Measurements from ENCODE around the gene PHLDB3. TPM values are rescaled to one million over a fixed set of nuclear protein-coding genes. Genes with fewer than 3 reads are reported as not detected.

Gene PHLDB3
- total RNA-seq, 1 experiment from 2014 or later = 8.5 TPM

DNA sequence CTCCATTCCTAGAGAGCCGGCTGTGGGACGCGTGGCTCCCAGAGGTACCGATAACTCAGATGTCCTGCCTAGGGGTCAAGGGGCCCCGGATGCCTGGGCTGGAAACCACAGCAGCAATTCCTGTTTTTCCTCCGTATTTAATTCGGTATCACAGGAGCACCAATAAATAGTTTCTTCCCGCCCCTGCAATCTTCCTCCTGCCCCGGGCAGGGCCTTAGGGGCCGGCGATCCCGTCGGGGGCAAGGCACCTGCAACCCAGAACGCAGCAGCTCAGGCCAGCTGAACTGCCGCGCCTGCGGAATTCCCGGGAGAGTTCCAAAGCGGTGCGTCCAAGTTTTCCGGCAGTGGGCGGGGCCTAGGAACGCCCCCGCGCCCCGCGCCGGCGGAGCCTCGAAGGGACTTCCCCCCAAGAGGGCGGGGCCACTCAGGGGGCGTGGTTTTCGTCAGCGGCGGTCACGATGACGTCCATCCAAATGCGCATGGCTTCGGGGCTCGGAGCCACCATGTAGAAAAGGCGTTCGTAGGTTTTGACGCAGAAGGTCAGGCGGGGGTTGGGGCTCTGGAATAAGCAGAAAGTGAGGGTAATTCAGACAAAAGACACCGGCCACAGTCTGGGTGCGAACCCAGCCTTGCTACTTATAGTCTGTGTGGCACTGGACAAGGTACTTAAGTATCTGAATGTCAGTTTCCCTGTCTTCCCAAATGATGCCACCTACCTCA is 29.4 kb downstream of the PHLDB3 start:
- WGBS (ENCODE audit: extremely low coverage, insufficient read length, low lambda C conversion rate) = no CpG with 5 or more reads among the region's 46 CpGs
- Mint-ChIP-seq H3K4me1 (peaks cover 5% of the 10 kb centered on the region in 2 experiments), H3K27ac (peak overlapping the region in 2 of 3 experiments; percentile 33 to 93; a peak in 3 of 7 replicates), H3K4me3 (peak overlapping the region; percentile 62 to 78), H3K36me3 (ENCODE audit: insufficient read depth in 1 of 3, low read depth in 3 of 3) (peaks cover 3 to 7% (median 3%) of the 10 kb centered on the region in 3 experiments; a peak in 2 of 7 replicates), H3K9me3 (no peaks in the 10 kb centered on the region; a peak in 1 of 5 replicates), H3K27me3 (ENCODE audit: low read depth) (peaks cover 27% of the 10 kb centered on the region)
- no peaks in the 10 kb centered on the region for H3K79me1 ChIP-seq (ENCODE audit: insufficient read depth, low read depth, low read length, poor library complexity, severe bottlenecking)
- H3K9me3 ChIP-seq (ENCODE audit: control insufficient read depth, low read depth, low read length) = no peaks in the 10 kb centered on the region
- H3K4me2 ChIP-seq (ENCODE audit: insufficient read depth, insufficient read length, low read length) = peak overlapping the region; percentile 44
- H3K14ac ChIP-seq (ENCODE audit: insufficient read depth, low read length) = peak overlapping the region; percentile 26; the same call in 1 of the 2 replicates
- H3K4ac ChIP-seq (ENCODE audit: low read depth, low read length) = no peak overlapping the region
- H2BK15ac ChIP-seq (ENCODE audit: low read depth, low read length) = no peak overlapping the region
- H3K27me3 ChIP-seq (ENCODE audit: insufficient read depth, low read length) = no peaks in the 10 kb centered on the region
- no peaks in the 10 kb centered on the region for H3K79me2 ChIP-seq (ENCODE audit: insufficient read depth, low read length)
- no peak overlapping the region for H2BK20ac ChIP-seq (ENCODE audit: low read depth, low read length, poor library complexity, severe bottlenecking)
- no peak overlapping the region for H3T11ph ChIP-seq (ENCODE audit: low read length)
- H3K27ac ChIP-seq (ENCODE audit: insufficient read length, low read depth, low read length) = no peak overlapping the region
- no peak for TF ChIP-seq CTCF (conservative IDR thresholded peaks at IDR 0.05)
- H2BK120ac ChIP-seq (ENCODE audit: low read depth, low read length, poor library complexity, severe bottlenecking) = no peak overlapping the region
- H2BK5ac ChIP-seq (ENCODE audit: insufficient read length, low read length) = no peak overlapping the region
- H3K4me1 ChIP-seq (ENCODE audit: insufficient read depth, low read length) = no peaks in the 10 kb centered on the region
- no peak overlapping the region for H4K5ac ChIP-seq (ENCODE audit: insufficient read length, low read depth, low read length)
- peak; percentile 95 for DNase-seq
- H3K23ac ChIP-seq (ENCODE audit: insufficient read length, low read depth, low read length) = no peak overlapping the region
- no peak overlapping the region for H2BK12ac ChIP-seq (ENCODE audit: insufficient read length, low read depth, low read length)
- no peaks in the 10 kb centered on the region for H3K23me2 ChIP-seq (ENCODE audit: insufficient read length, low read depth, low read length, poor library complexity, severe bottlenecking)
- H2AFZ ChIP-seq (ENCODE audit: low read length) = no peak overlapping the region
- no peak overlapping the region for H3K56ac ChIP-seq (ENCODE audit: insufficient read length, low read depth, low read length)
- H3K9ac ChIP-seq (ENCODE audit: extremely low read depth, insufficient read length, low read length) = no peak overlapping the region
- no peak overlapping the region for H4K8ac ChIP-seq (replicated peaks; ENCODE audit: insufficient read length, low read depth, low read length)
- H3K18ac ChIP-seq (ENCODE audit: insufficient read length, low read depth, low read length) = peak overlapping the region; percentile 6
- H4K91ac ChIP-seq (ENCODE audit: insufficient read length, low read depth, low read length) = no peak overlapping the region
- H4K20me1 ChIP-seq (ENCODE audit: control insufficient read depth, insufficient read depth, insufficient read length) = no peaks in the 10 kb centered on the region
- H2AK5ac ChIP-seq (ENCODE audit: insufficient read length, low read length) = no peak overlapping the region
